ENCODE data around the gene DMD.

The DMD gene

DNA sequence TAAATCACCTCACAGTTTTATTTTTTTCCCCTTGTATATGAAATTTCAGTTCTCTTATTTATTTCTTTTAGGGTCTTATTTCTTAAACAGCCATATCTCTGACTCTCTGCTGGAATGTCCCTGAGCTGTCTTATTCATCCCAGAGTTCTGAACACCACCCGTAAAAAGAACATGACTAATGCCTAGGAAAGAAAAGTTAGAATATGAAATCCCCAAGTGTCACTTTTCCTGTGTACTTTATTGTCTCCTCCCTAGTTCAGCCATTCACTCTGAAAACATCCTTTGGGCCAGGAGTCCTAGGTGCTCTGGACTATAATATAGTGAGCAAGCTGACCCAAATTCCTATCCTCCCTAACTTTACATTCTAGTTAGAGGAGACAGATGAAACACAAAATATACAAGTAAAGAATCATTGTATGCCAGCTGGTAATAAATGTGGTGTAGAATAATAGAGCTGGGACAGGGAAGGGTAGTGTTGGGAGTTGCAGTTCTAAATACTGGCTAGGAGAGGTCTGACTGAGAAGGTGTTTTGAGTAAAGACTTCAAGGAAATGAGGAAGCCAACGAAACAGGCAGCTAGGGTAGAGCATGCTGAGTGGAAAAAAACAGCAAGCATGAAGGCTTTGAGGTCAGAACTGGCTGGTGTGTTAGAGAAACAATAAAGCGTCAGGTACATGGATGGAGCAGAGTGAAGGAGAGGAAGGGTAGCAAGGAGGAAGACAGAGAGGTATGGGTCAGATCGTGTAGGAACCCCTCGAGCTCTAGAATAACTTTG, 2098.9 kb downstream of the DMD start:
- Histone ChIP-seq H4K8ac (ENCODE audit: low read depth, low read length) (no peak overlapping the region), H3K9me3 (ENCODE audit: insufficient read depth, low read depth, low read length) (no peaks in the 10 kb centered on the region), H2AFZ (ENCODE audit: insufficient read depth, low read length, poor library complexity) (no peak overlapping the region), H2BK5ac (ENCODE audit: low read depth, low read length, poor library complexity) (no peak overlapping the region), H3K23ac (ENCODE audit: low read length) (no peak overlapping the region), H4K91ac (ENCODE audit: low read depth, low read length) (no peak overlapping the region), H3K4me3 (ENCODE audit: low read depth, low read length) (no peak overlapping the region), H3K14ac (ENCODE audit: low read length) (no peak overlapping the region), H3K27me3 (ENCODE audit: insufficient read depth, low read length) (no peaks in the 10 kb centered on the region), H3K4me2 (ENCODE audit: low read length) (no peak overlapping the region), H3K4ac (ENCODE audit: low read depth, low read length) (no peak overlapping the region), H3K36me3 (ENCODE audit: control insufficient read depth in 1 of 2, insufficient read depth in 2 of 2, low read length in 2 of 2) (no peaks in the 10 kb centered on the region), H2AK5ac (ENCODE audit: low read length) (no peak overlapping the region), H3K4me1 (ENCODE audit: control insufficient read depth in 1 of 2, insufficient read depth in 2 of 2, low read length in 2 of 2) (no peaks in the 10 kb centered on the region), H2BK120ac (ENCODE audit: insufficient read depth, low read length, poor library complexity) (no peak overlapping the region), H3K27ac (ENCODE audit: low read depth, low read length) (no peak overlapping the region), H2BK12ac (ENCODE audit: low read length) (no peak overlapping the region), H3K18ac (ENCODE audit: low read length) (no peak overlapping the region), H4K12ac (ENCODE audit: low read depth, low read length) (no peak overlapping the region), H3K9ac (ENCODE audit: low read length) (no peak overlapping the region), H3K79me2 (ENCODE audit: control insufficient read depth, insufficient read depth, low read length, poor library complexity) (no peaks in the 10 kb centered on the region), H3K79me1 (ENCODE audit: low read length) (no peaks in the 10 kb centered on the region)
- no peak for DNase-seq
- no CpG with 5 or more reads among the region's 5 CpGs for WGBS (ENCODE audit: extremely low coverage, insufficient coverage, insufficient read length)

DNA sequence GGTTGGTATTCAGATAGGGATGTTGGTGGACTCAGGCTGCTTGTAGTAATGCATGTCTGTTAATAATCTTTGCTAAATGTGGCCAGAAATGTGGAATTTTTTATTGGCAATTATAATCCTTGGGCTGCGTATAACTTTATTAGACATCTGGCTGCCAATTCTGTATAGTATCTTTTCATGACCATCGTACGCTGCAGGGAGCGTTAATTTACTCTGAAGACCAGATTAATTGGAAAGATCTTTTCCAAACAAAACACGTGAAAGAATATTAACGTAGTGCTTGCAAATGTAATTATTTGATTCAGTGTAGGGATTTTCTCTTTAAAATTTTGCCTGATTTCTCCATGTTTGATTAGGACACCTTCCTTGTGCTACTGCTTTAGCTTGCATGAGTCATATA, 2100.7 kb downstream of the DMD start:
- no peaks in the 10 kb centered on the region for H3K79me2 ChIP-seq (ENCODE audit: control insufficient read depth, insufficient read depth, low read length, poor library complexity)
- H3K27ac ChIP-seq (ENCODE audit: low read depth, low read length), result no peak overlapping the region
- H3K9ac ChIP-seq (ENCODE audit: low read length), result no peak overlapping the region
- H2AFZ ChIP-seq (ENCODE audit: insufficient read depth, low read length, poor library complexity), result no peak overlapping the region
- H4K8ac ChIP-seq (ENCODE audit: low read depth, low read length), result no peak overlapping the region
- no peak overlapping the region for H4K12ac ChIP-seq (ENCODE audit: low read depth, low read length)
- H3K23ac ChIP-seq (ENCODE audit: low read length), result no peak overlapping the region
- no peaks in the 10 kb centered on the region for H3K79me1 ChIP-seq (ENCODE audit: low read length)
- no peak overlapping the region for H3K4me2 ChIP-seq (ENCODE audit: low read length)
- no peak overlapping the region for H4K91ac ChIP-seq (ENCODE audit: low read depth, low read length)
- H3K9me3 ChIP-seq (ENCODE audit: insufficient read depth, low read depth, low read length), result no peaks in the 10 kb centered on the region
- no peak for DNase-seq
- H3K4me3 ChIP-seq (ENCODE audit: low read depth, low read length), result no peak overlapping the region
- H2AK5ac ChIP-seq (ENCODE audit: low read length), result no peak overlapping the region
- no CpG with 5 or more reads among the region's 6 CpGs for WGBS (ENCODE audit: extremely low coverage, insufficient coverage, insufficient read length)
- H3K18ac ChIP-seq (ENCODE audit: low read length), result no peak overlapping the region
- H3K4ac ChIP-seq (ENCODE audit: low read depth, low read length), result no peak overlapping the region
- no peaks in the 10 kb centered on the region for H3K27me3 ChIP-seq (ENCODE audit: insufficient read depth, low read length)
- H2BK120ac ChIP-seq (ENCODE audit: insufficient read depth, low read length, poor library complexity), result no peak overlapping the region
- no peak overlapping the region for H2BK5ac ChIP-seq (ENCODE audit: low read depth, low read length, poor library complexity)
- H3K36me3 ChIP-seq (ENCODE audit: control insufficient read depth in 1 of 2, insufficient read depth in 2 of 2, low read length in 2 of 2), result no peaks in the 10 kb centered on the region
- H3K14ac ChIP-seq (ENCODE audit: low read length), result no peak overlapping the region
- no peak overlapping the region for H2BK12ac ChIP-seq (ENCODE audit: low read length)
- H3K4me1 ChIP-seq (ENCODE audit: control insufficient read depth in 1 of 2, insufficient read depth in 2 of 2, low read length in 2 of 2), result no peaks in the 10 kb centered on the region

GRCh38 chrX:31099536-31100090, 2111.7 kb downstream of the DMD start:
- Histone ChIP-seq H3K79me2 (ENCODE audit: control insufficient read depth, insufficient read depth, low read length, poor library complexity) (no peaks in the 10 kb centered on the region), H3K4me2 (ENCODE audit: low read length) (no peak overlapping the region), H3K23ac (ENCODE audit: low read length) (no peak overlapping the region)

GRCh38 chrX:31098079-31098478, 2113.3 kb downstream of the DMD start:
- H2AK5ac ChIP-seq (ENCODE audit: low read length), result no peak overlapping the region
- no peak overlapping the region for H3K4ac ChIP-seq (ENCODE audit: low read depth, low read length)
- no peak overlapping the region for H3K27ac ChIP-seq (ENCODE audit: low read depth, low read length)
- no peak overlapping the region for H3K23ac ChIP-seq (ENCODE audit: low read length)
- no peaks in the 10 kb centered on the region for H3K9me3 ChIP-seq (ENCODE audit: insufficient read depth, low read depth, low read length)
- H3K14ac ChIP-seq (ENCODE audit: low read length), result no peak overlapping the region
- H4K91ac ChIP-seq (ENCODE audit: low read depth, low read length), result no peak overlapping the region
- no peak overlapping the region for H2BK12ac ChIP-seq (ENCODE audit: low read length)
- H4K12ac ChIP-seq (ENCODE audit: low read depth, low read length), result no peak overlapping the region
- no peaks in the 10 kb centered on the region for H3K36me3 ChIP-seq (ENCODE audit: control insufficient read depth in 1 of 2, insufficient read depth in 2 of 2, low read length in 2 of 2)
- no peak overlapping the region for H3K4me2 ChIP-seq (ENCODE audit: low read length)
- no peaks in the 10 kb centered on the region for H3K4me1 ChIP-seq (ENCODE audit: control insufficient read depth in 1 of 2, insufficient read depth in 2 of 2, low read length in 2 of 2)
- WGBS (ENCODE audit: extremely low coverage, insufficient coverage, insufficient read length), result no CpG with 5 or more reads among the region's 3 CpGs
- no peak overlapping the region for H3K9ac ChIP-seq (ENCODE audit: low read length)
- no peak overlapping the region for H3K18ac ChIP-seq (ENCODE audit: low read length)
- no peak for DNase-seq
- H4K8ac ChIP-seq (ENCODE audit: low read depth, low read length), result no peak overlapping the region
- no peak overlapping the region for H2BK5ac ChIP-seq (ENCODE audit: low read depth, low read length, poor library complexity)
- H2BK120ac ChIP-seq (ENCODE audit: insufficient read depth, low read length, poor library complexity), result no peak overlapping the region
- no peaks in the 10 kb centered on the region for H3K79me2 ChIP-seq (ENCODE audit: control insufficient read depth, insufficient read depth, low read length, poor library complexity)
- no peak overlapping the region for H3K4me3 ChIP-seq (ENCODE audit: low read depth, low read length)
- H3K79me1 ChIP-seq (ENCODE audit: low read length), result no peaks in the 10 kb centered on the region
- H3K27me3 ChIP-seq (ENCODE audit: insufficient read depth, low read length), result no peaks in the 10 kb centered on the region
- H2AFZ ChIP-seq (ENCODE audit: insufficient read depth, low read length, poor library complexity), result no peak overlapping the region

More at GRCh38 chrX:31099536-31100090, 2111.7 kb downstream of the DMD start:
- Histone ChIP-seq H3K9ac (ENCODE audit: low read length) (no peak overlapping the region), H2AK5ac (ENCODE audit: low read length) (no peak overlapping the region), H2BK12ac (ENCODE audit: low read length) (no peak overlapping the region), H3K27me3 (ENCODE audit: insufficient read depth, low read length) (no peaks in the 10 kb centered on the region), H2AFZ (ENCODE audit: insufficient read depth, low read length, poor library complexity) (no peak overlapping the region), H2BK120ac (ENCODE audit: insufficient read depth, low read length, poor library complexity) (no peak overlapping the region), H4K12ac (ENCODE audit: low read depth, low read length) (no peak overlapping the region), H3K27ac (ENCODE audit: low read depth, low read length) (no peak overlapping the region), H3K4me3 (ENCODE audit: low read depth, low read length) (no peak overlapping the region), H3K18ac (ENCODE audit: low read length) (no peak overlapping the region), H3K14ac (ENCODE audit: low read length) (no peak overlapping the region), H2BK5ac (ENCODE audit: low read depth, low read length, poor library complexity) (no peak overlapping the region), H3K4me1 (ENCODE audit: control insufficient read depth in 1 of 2, insufficient read depth in 2 of 2, low read length in 2 of 2) (no peaks in the 10 kb centered on the region), H3K9me3 (ENCODE audit: insufficient read depth, low read depth, low read length) (no peaks in the 10 kb centered on the region), H3K36me3 (ENCODE audit: control insufficient read depth in 1 of 2, insufficient read depth in 2 of 2, low read length in 2 of 2) (no peaks in the 10 kb centered on the region), H3K4ac (ENCODE audit: low read depth, low read length) (no peak overlapping the region), H3K79me1 (ENCODE audit: low read length) (no peaks in the 10 kb centered on the region), H4K91ac (ENCODE audit: low read depth, low read length) (no peak overlapping the region), H4K8ac (ENCODE audit: low read depth, low read length) (no peak overlapping the region)
- DNase-seq, result peak; percentile 4 to 23
- WGBS (ENCODE audit: extremely low coverage, insufficient coverage, insufficient read length), result no CpG with 5 or more reads among the region's 2 CpGs

All from trophoblast cell (in vitro differentiated cells and primary cell).